H9 (cell line): ENCODE data around the gene FAM174C. TPM values are rescaled to one million over a fixed set of nuclear protein-coding genes. Genes with fewer than 3 reads are reported as not detected.

Source experiments
- DNase-seq: peaks from one replicate; pipeline ENCODE4 v3.0.0-alpha.2; 2017
- H2AFZ ChIP-seq: one replicate; pipeline ENCODE4 v1.6.1; 2013; ENCODE audit warnings: mild to moderate bottlenecking, low read length, control low read depth, moderate library complexity
- H2AK5ac ChIP-seq: 2 replicates; pipeline ENCODE4 v1.6.1; 2013; ENCODE audit warnings: low read length, control low read depth, mixed read lengths; ENCODE audit not compliant: insufficient read length
- H2BK120ac ChIP-seq: one replicate; pipeline ENCODE4 v1.6.1; 2013; ENCODE audit warnings: low read depth, mild to moderate bottlenecking, low read length, control low read depth, inconsistent platforms; ENCODE audit not compliant: poor library complexity, severe bottlenecking
- H2BK12ac ChIP-seq: 2 replicates; pipeline ENCODE4 v1.6.1; 2013; ENCODE audit warnings: low read length, control low read depth, mixed read lengths, low read depth; ENCODE audit not compliant: insufficient read length
- H2BK15ac ChIP-seq: 2 replicates; pipeline ENCODE4 v1.6.1; 2013; ENCODE audit warnings: low read depth, low read length, control low read depth
- H2BK20ac ChIP-seq: one replicate; pipeline ENCODE4 v1.6.1; 2013; ENCODE audit warnings: low read depth, mild to moderate bottlenecking, low read length, control low read depth, inconsistent platforms; ENCODE audit not compliant: poor library complexity, severe bottlenecking
- H2BK5ac ChIP-seq: 2 replicates; pipeline ENCODE4 v1.6.1; 2013; ENCODE audit warnings: low read length, control low read depth, mixed read lengths; ENCODE audit not compliant: insufficient read length
- H3K14ac ChIP-seq: 2 replicates; pipeline ENCODE4 v1.6.1; 2013; ENCODE audit warnings: low read length, control low read depth; ENCODE audit not compliant: insufficient read depth
- H3K18ac ChIP-seq: 2 replicates; pipeline ENCODE4 v1.6.1; 2013; ENCODE audit warnings: low read depth, mild to moderate bottlenecking, mixed read lengths, low read length, control low read depth; ENCODE audit not compliant: insufficient read length
- H3K23ac ChIP-seq: 2 replicates; pipeline ENCODE4 v1.6.1; 2013; ENCODE audit warnings: low read length, control low read depth, mixed read lengths, low read depth; ENCODE audit not compliant: insufficient read length
- H3K23me2 ChIP-seq: 2 replicates; pipeline ENCODE4 v1.6.1; 2013; ENCODE audit warnings: low read depth, mild to moderate bottlenecking, mixed read lengths, low read length, control low read depth; ENCODE audit not compliant: insufficient read length, poor library complexity, severe bottlenecking
- H3K27ac ChIP-seq: 2 replicates; pipeline ENCODE4 v1.5.1; 2013; ENCODE audit warnings: low read length, control low read depth, mixed read lengths, low read depth; ENCODE audit not compliant: insufficient read length
- H3K27me3 ChIP-seq: 2 replicates; pipeline ENCODE4 v1.6.1; 2013; ENCODE audit warnings: low read length, control low read depth, inconsistent platforms; ENCODE audit not compliant: insufficient read depth
- H3K4ac ChIP-seq: 2 replicates; pipeline ENCODE4 v1.6.1; 2013; ENCODE audit warnings: low read depth, mild to moderate bottlenecking, control low read depth, inconsistent platforms, low read length, moderate library complexity
- H3K4me1 ChIP-seq: 2 replicates; pipeline ENCODE4 v1.6.1; 2013; ENCODE audit warnings: low read length, control low read depth, inconsistent platforms; ENCODE audit not compliant: insufficient read depth
- H3K4me2 ChIP-seq: 2 replicates; pipeline ENCODE4 v1.6.1; 2013; ENCODE audit warnings: low read length, control low read depth, mixed read lengths; ENCODE audit not compliant: insufficient read length, insufficient read depth
- H3K56ac ChIP-seq: 2 replicates; pipeline ENCODE4 v1.6.1; 2013; ENCODE audit warnings: low read depth, mild to moderate bottlenecking, mixed read lengths, low read length, control low read depth; ENCODE audit not compliant: insufficient read length
- H3K79me1 ChIP-seq: 2 replicates; pipeline ENCODE4 v1.6.1; 2013; ENCODE audit warnings: low read depth, mild to moderate bottlenecking, moderate library complexity, low read length, control low read depth, inconsistent platforms; ENCODE audit not compliant: insufficient read depth, poor library complexity, severe bottlenecking
- H3K79me2 ChIP-seq: 2 replicates; pipeline ENCODE4 v1.6.1; 2013; ENCODE audit warnings: low read length, control low read depth, inconsistent platforms; ENCODE audit not compliant: insufficient read depth
- H3K9ac ChIP-seq: 2 replicates; pipeline ENCODE4 v1.6.1; 2013; ENCODE audit warnings: low read length, control low read depth, mixed read lengths; ENCODE audit not compliant: insufficient read length; ENCODE audit errors: extremely low read depth
- H3K9me3 ChIP-seq: one replicate; pipeline ENCODE4 v1.6.1; 2013; ENCODE audit warnings: low read depth, low read length, inconsistent platforms; ENCODE audit not compliant: control insufficient read depth
- H3T11ph ChIP-seq: one replicate; pipeline ENCODE4 v1.6.1; 2013; ENCODE audit warnings: mild to moderate bottlenecking, low read length, control low read depth, inconsistent platforms
- H4K20me1 ChIP-seq: one replicate; pipeline ENCODE4 v1.6.1; 2013; ENCODE audit not compliant: control insufficient read depth, insufficient read length, insufficient read depth
- H4K5ac ChIP-seq: 2 replicates; pipeline ENCODE4 v1.6.1; 2013; ENCODE audit warnings: low read depth, mild to moderate bottlenecking, mixed read lengths, low read length, control low read depth; ENCODE audit not compliant: insufficient read length
- H4K8ac ChIP-seq: replicated peaks from 2 replicates; pipeline ENCODE4 v1.6.1; 2013; ENCODE audit warnings: low read length, control low read depth, mixed read lengths, low read depth; ENCODE audit not compliant: insufficient read length
- H4K91ac ChIP-seq: 2 replicates; pipeline ENCODE4 v1.6.1; 2013; ENCODE audit warnings: low read depth, mild to moderate bottlenecking, moderate library complexity, mixed read lengths, low read length, control low read depth; ENCODE audit not compliant: insufficient read length
- H3K27ac Mint-ChIP-seq, 3 experiments: 2 replicates in 2 of 3; 3 replicates in 1 of 3; pipeline ENCODE4 v1.8.0; 2020 to 2021; ENCODE audit warnings: mixed read lengths in 3 of 3, mild to moderate bottlenecking in 1 of 3, moderate library complexity in 1 of 3
- H3K27me3 Mint-ChIP-seq: 2 replicates; pipeline ENCODE4 v1.8.0; 2021; ENCODE audit warnings: low read depth, mild to moderate bottlenecking, moderate library complexity, mixed read lengths
- H3K36me3 Mint-ChIP-seq, 3 experiments: 2 replicates in 2 of 3; 3 replicates in 1 of 3; pipeline ENCODE4 v1.8.0; 2020 to 2021; ENCODE audit warnings: low read depth in 3 of 3, mixed read lengths in 3 of 3; ENCODE audit not compliant: insufficient read depth in 1 of 3
- H3K4me1 Mint-ChIP-seq, 2 experiments: 2 replicates each; pipeline ENCODE4 v1.8.0; 2020; ENCODE audit warnings: mixed read lengths in 2 of 2
- H3K4me3 Mint-ChIP-seq, 2 experiments: 2 replicates in 1 of 2; 3 replicates in 1 of 2; pipeline ENCODE4 v1.8.0; 2020 to 2021; ENCODE audit warnings: mild to moderate bottlenecking in 2 of 2, mixed read lengths in 2 of 2, moderate library complexity in 1 of 2
- H3K9me3 Mint-ChIP-seq, 2 experiments: 2 replicates in 1 of 2; 3 replicates in 1 of 2; pipeline ENCODE4 v1.8.0; 2020; ENCODE audit warnings: mild to moderate bottlenecking in 2 of 2, mixed read lengths in 2 of 2, moderate library complexity in 1 of 2
- WGBS: extraction: QIAGEN DNeasy Blood & Tissue Kit; methylation state at CpG from one replicate; pipeline ENCODE4 v1.1.7; 2013; ENCODE audit warnings: missing lambda C conversion rate, low lambda C conversion rate, mixed read lengths; ENCODE audit not compliant: insufficient read length; ENCODE audit errors: extremely low coverage; 5-methylcytosine and 5-hydroxymethylcytosine counted together
- total RNA-seq: library from RNA; stranded (reverse); gene quantifications from 2 replicates; pipeline ENCODE4 v1.2.1, GENCODE V29; 2021
- TF ChIP-seq, protein P1 (sequence below): fragments of 200-600 bp; sonication (generic); conservative IDR thresholded peaks from 3 replicates; pipeline ENCODE4 v1.8.0; 2021; ENCODE audit warnings: antibody characterized with exemption, mild to moderate bottlenecking

FAM174C gene
- total RNA-seq, 1 experiment from 2014 or later = 63.0 TPM

DNA sequence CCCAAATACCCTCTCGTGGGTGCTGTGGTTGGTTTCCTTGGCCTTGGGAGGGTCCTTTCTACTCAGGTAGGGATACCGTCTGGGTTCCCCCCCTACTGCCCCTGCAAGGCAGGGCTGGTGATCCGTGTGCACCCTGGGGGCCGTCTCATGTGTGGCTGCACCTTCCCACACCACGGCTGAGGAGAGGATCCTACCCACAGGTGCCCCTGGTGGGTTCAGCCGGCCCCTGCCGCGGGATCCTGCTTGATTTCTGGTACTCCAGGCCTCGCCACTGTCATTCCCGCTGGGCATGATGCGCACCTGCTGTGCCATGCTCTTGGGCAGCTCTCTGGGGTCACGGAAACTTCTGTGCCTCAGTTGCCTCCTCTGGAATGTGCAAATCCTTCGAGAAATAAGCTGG lies 41.1 kb downstream of the FAM174C start:
- no peak overlapping the region for H2BK20ac ChIP-seq
- no peak overlapping the region for H4K5ac ChIP-seq
- H2AK5ac ChIP-seq = no peak overlapping the region
- no peak overlapping the region for H3K4me2 ChIP-seq
- H3K9ac ChIP-seq = no peak overlapping the region
- no peaks in the 10 kb centered on the region for H3K79me2 ChIP-seq
- no peaks in the 10 kb centered on the region for H3K27me3 ChIP-seq
- H3K23ac ChIP-seq = no peak overlapping the region
- H3K79me1 ChIP-seq = no peaks in the 10 kb centered on the region
- H2BK5ac ChIP-seq = no peak overlapping the region
- no peak overlapping the region for H3K4ac ChIP-seq
- no peak overlapping the region for H2BK120ac ChIP-seq
- no peak overlapping the region for H3K56ac ChIP-seq
- no peak overlapping the region for H2BK15ac ChIP-seq
- H3K4me1 ChIP-seq = no peaks in the 10 kb centered on the region
- no peak overlapping the region for H4K91ac ChIP-seq
- no peak overlapping the region for H3K4me3 Mint-ChIP-seq
- H3K4me1 Mint-ChIP-seq = peaks cover 0 to 2% of the 10 kb centered on the region in 2 experiments; a peak in 1 of 4 replicates
- no CpG with 5 or more reads among the region's 13 CpGs for WGBS
- H3K27ac ChIP-seq = no peak overlapping the region
- peaks cover 5% of the 10 kb centered on the region for H3K23me2 ChIP-seq
- no peaks in the 10 kb centered on the region for H3K9me3 ChIP-seq
- H3K36me3 Mint-ChIP-seq = no peaks in the 10 kb centered on the region
- no peak overlapping the region for H3K18ac ChIP-seq
- H3K9me3 Mint-ChIP-seq = no peaks in the 10 kb centered on the region; a peak in 1 of 5 replicates
- H4K20me1 ChIP-seq = no peaks in the 10 kb centered on the region
- H3K14ac ChIP-seq = no peak overlapping the region
- H3K27me3 Mint-ChIP-seq = peaks cover 31% of the 10 kb centered on the region
- no peak for DNase-seq
- TF ChIP-seq, protein P1, sequence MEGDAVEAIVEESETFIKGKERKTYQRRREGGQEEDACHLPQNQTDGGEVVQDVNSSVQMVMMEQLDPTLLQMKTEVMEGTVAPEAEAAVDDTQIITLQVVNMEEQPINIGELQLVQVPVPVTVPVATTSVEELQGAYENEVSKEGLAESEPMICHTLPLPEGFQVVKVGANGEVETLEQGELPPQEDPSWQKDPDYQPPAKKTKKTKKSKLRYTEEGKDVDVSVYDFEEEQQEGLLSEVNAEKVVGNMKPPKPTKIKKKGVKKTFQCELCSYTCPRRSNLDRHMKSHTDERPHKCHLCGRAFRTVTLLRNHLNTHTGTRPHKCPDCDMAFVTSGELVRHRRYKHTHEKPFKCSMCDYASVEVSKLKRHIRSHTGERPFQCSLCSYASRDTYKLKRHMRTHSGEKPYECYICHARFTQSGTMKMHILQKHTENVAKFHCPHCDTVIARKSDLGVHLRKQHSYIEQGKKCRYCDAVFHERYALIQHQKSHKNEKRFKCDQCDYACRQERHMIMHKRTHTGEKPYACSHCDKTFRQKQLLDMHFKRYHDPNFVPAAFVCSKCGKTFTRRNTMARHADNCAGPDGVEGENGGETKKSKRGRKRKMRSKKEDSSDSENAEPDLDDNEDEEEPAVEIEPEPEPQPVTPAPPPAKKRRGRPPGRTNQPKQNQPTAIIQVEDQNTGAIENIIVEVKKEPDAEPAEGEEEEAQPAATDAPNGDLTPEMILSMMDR = no peak
- no peak overlapping the region for H2AFZ ChIP-seq
- no peak overlapping the region for H2BK12ac ChIP-seq
- no peak overlapping the region for H3K27ac Mint-ChIP-seq
- H3T11ph ChIP-seq = no peak overlapping the region
- H4K8ac ChIP-seq = no peak overlapping the region
